ENCODE measurements around the gene HRK.

GRCh38 chr12:116916714-116917114, 35.5 kb upstream of the HRK start:
- no peak for TF ChIP-seq CTCF (IDR thresholded peaks at IDR 0.05; ENCODE audit: low read depth, low read length)
- no peak for TF ChIP-seq EZH2phosphoT487 (IDR thresholded peaks at IDR 0.05; ENCODE audit: low read depth)
